ENCODE data around the gene HDAC11.

DNA sequence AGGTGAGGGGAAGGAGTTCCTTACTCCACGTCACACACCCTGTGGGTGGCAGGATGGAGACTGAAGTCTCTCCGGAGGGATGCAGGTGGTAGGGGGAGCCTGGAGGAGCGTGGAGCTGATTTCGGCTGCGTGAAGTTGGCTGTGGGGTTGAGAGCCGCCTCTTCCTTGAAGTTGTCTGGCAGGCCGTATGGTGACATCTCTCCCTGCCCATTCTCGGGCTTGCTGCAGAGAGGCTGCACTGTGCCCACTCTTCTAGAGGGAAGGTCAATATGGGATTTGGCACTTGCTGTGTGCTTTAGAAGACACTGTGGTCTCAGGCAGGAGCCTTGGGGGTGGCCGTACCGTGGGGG is 55.4 kb downstream of the HDAC11 start:
- TF ChIP-seq, protein P1, sequence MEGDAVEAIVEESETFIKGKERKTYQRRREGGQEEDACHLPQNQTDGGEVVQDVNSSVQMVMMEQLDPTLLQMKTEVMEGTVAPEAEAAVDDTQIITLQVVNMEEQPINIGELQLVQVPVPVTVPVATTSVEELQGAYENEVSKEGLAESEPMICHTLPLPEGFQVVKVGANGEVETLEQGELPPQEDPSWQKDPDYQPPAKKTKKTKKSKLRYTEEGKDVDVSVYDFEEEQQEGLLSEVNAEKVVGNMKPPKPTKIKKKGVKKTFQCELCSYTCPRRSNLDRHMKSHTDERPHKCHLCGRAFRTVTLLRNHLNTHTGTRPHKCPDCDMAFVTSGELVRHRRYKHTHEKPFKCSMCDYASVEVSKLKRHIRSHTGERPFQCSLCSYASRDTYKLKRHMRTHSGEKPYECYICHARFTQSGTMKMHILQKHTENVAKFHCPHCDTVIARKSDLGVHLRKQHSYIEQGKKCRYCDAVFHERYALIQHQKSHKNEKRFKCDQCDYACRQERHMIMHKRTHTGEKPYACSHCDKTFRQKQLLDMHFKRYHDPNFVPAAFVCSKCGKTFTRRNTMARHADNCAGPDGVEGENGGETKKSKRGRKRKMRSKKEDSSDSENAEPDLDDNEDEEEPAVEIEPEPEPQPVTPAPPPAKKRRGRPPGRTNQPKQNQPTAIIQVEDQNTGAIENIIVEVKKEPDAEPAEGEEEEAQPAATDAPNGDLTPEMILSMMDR (IDR thresholded peaks at IDR 0.05): no peak
- TF ChIP-seq POLR2AphosphoS5 (IDR thresholded peaks at IDR 0.05): no peak

All from upper lobe of left lung (tissue), 4 donors.